Middle frontal gyrus (tissue), 1 donor: ENCODE measurements around the gene TBX3.
A peak's percentile ranks its signal among the peaks of the same experiment; 100 is the strongest.

Experiments
- DNase-seq: peaks from one replicate; pipeline ENCODE4 v3.0.0-alpha.2; 2015; ENCODE audit warnings: low spot score; ENCODE audit errors: extremely low spot score

The TBX3 gene

DNA sequence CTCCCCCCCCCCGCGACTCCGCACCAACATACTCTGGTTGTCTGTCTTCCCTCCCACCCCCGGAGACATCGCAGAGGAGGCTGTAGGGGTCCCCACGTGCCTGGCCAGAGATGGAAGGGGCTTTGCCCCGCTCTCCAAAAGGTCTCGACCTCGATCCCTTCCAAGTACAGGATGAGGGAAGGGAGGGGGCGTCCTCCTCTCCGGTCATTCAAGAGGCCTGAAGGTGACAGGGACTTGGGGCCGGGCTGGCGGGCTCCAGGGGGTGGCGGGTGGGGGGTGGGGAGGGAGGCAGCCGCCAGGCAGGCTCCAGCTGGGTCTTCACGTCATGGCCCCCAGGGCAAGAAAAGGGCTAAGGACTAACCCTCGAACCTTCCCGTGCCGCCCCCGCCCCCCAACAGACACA, 15.1 kb downstream of the TBX3 start:
- DNase-seq = no peak

DNA sequence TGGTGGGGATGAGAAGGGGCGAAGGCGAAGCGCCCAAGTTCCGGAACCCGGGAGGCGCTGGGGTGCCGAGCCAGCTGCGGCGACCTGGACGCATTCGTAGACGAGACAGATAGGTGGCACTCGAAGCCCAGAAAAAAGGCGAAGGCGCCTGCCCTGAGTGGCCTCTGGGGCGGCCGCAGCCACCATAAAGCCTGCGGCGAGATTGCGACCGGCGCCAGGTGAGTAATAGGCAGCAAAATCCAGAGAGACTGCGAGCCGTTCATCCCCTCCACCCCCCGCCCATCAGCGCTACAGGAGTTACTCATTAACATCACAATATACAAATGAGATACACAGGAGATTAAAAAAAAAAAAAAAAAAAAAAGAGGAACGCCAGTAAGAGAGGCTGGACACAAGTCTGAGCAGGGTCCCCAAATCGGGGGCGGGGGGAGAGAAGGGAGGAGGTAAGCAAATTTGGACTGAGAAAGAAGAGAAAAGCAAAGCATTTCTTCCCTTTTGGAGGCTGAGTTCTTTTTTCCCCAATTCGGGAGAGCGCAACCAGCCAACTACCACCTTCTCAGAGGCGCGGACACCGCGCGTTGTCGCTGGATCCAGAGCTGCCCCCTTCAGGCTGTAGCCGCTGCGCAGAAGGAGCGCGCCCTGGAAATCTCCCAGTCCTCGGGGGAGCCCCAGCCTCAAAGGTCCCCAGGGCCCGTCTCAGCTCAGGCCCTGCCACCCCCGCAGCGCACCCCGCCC, 15.7 kb downstream of the TBX3 start:
- peak; percentile 11 for DNase-seq

GRCh38 chr12:114667669-114668150, 16.3 kb downstream of the TBX3 start:
- no peak for DNase-seq

- no peak for DNase-seq
Observed at GRCh38 chr12:114666746-114667668, 17.0 kb downstream of the TBX3 start.

DNA sequence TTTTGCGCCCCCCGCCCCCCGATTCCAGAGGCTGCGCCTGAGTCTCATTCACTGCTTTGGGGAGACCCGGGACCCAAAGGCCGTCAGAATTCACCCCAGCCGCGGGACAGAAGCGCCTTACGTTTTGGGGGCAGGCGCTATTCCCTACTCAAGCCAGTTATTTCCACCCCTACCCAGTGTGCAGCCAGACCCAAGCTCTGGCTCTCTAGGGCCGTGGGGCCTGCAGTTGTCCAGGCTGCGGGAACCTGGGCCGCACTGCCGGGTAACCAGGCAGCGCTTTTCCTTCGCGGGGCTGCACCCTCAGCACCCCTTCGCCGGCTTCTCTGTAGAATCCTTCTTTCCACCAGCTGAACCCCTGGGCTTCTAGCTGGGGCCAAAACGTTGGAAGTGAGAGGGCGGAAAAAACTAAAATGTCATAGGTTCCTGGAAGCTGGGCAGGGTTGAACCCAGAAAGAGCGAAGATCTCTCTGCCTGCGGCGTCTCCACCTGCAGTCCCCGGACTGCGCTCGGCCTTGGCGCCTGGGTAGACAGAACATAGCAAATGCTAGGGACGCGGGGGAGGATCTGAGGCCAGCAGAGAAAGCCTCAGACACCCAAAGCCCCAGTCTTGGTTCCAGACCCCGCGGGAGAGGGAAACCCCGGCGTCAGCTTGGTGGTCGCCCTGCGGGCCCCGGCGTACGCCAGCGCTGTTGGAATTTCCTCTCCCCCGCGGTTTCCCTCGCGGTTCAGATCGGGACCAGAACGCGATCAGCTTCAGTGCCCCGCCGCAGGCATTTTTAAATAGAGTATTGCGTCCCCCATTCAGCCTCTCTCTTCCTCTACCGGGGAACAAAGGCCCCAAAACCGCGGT, 18.3 kb downstream of the TBX3 start:
- no peak for DNase-seq

DNA sequence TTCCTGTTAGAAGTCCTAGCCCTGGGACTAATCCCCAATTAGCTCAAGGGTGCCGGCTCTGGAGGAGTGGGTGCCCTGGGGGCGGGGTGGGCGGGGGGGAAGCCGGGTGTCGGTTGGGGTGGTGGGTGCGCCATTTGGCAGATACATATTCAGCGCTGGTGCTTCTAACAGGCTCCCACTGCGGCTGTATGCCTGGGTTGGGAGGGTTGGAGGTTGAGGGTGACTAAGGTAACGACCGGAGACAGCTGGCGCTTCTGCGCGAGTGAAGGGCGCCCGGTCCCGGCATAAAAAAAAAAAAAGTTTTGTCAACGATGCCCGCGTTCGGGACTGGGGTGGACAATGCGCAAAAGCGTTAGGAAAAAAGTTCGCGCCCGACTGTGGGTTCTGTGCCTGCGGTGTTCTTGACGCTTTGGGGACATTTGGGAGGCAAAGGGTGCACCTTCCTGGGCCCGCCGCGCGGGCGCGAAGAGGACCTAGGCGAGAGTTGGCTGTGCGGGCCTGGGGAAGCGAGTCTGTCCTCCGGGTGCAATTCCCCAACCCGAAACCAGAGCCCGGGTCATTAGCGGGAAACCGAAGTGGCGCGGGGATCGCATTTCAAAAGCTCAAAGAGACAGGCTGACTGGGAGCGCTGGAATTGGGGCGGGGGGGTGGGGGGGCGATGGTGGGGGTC, 19.2 kb downstream of the TBX3 start:
- no peak for DNase-seq

DNA sequence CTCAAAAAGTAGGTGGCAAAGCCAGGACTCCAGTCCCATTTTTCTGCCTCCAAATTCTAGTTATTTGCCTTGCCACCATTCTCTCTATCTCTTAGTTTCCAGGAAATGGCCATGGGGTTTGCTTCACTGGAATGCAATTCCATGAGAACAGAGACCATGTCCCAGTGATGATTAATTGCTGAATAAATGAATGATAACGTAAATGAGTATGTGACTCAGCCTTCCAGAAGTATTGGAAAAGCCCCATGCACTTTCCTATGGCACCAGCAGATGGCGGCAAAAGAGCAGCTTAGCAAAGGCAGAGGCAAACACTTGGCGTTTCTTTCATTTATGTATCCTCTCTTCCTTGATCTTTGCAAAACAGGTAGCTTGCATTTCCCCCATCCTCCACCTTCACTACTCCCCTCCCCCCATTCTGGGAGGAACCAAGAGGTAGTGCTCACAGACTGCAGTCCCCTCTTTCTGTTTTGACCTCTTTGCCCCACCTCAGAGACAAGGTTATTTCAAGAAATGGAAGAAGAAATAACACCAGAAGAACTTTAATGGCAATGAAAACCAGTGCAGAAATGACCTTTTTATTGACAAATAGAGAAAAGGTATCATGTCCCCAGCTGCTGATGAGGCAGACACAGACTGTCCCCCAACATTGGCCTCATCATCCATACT, 21.3 kb downstream of the TBX3 start:
- DNase-seq = peak; percentile 63

DNA sequence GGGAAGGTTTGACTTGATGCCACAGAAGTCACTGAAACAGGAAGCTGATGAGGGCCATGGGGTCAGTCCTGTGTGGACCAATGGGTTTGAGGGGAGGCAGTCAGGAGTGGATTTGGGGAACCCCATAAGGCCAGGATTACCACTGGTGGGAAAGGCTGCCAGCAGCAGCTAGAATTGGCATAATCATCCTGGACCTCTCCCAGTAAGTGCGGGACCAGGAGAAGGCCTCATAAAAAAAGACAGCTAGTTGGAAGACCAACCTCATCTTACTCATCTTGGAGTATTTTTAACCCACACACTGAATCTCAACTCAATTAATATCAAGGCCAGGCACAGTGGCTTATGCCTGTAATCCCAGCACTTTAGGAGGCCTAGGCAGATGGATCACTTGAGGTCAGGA, 22.7 kb downstream of the TBX3 start:
- DNase-seq = no peak

GRCh38 chr12:114659084-114659483, 24.9 kb downstream of the TBX3 start:
- DNase-seq = no peak

GRCh38 chr12:114658002-114658441, 26.0 kb downstream of the TBX3 start:
- DNase-seq = no peak

GRCh38 chr12:114657597-114657920, 26.4 kb downstream of the TBX3 start:
- DNase-seq = no peak

GRCh38 chr12:114656906-114657596, 26.9 kb downstream of the TBX3 start:
- DNase-seq = no peak

DNA sequence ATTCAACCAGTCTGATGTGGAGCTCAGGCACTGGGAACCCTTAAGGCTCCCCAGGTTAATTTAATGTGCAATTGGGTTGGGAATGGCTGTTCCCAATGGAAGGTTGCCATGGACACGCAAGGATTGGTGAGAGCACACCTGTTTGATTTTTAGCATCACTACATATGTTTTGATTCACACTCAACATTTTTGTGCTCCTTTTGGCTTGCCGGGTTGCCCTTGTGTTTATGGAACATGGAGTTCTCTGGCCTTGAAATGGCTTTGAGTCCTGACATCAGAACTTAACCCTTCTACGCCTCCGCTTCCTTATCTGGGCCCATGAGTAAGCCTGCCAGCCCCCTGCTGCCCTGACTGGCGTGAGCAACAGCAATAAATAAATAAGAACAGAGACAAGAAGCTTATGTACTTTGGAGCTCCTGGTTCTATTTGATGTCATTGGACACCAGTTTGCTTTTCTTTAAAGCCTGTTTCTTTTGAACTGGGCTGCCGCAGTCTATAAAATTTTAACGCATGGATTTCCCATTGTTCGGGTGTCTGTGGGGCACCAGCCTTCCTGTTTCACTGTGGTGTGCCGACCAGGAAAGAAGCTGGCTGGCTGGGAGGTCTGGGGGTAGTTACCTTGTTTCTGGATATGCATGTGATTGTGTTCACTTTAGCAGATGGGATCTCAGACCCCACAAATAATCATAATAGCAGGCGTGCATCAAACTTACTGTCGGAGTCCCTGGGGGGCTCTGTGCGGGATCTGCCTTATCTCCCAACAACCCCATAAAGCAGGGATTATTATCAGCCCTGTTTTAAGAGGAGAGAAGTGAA, 27.8 kb downstream of the TBX3 start:
- no peak for DNase-seq

DNA sequence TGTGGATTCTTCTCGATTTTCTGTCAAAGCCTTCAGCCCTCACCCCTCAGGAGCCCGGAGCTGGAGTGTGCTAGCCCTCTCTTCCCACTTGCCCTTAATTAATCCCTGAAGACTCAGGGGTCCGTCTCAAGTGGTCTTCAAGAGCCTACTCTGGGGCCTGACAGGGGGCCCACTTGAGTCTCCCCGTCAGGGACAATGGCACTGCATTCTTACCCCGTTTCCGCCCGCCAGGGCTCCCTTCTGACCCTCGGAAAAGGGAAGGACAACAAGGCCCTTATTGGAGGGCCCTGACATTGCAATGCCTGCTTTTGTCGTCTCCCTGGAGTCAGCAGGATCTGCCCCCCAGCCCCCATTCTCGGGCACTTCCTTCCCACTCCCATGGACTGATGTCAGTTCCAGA, 34.4 kb downstream of the TBX3 start:
- DNase-seq = no peak

DNA sequence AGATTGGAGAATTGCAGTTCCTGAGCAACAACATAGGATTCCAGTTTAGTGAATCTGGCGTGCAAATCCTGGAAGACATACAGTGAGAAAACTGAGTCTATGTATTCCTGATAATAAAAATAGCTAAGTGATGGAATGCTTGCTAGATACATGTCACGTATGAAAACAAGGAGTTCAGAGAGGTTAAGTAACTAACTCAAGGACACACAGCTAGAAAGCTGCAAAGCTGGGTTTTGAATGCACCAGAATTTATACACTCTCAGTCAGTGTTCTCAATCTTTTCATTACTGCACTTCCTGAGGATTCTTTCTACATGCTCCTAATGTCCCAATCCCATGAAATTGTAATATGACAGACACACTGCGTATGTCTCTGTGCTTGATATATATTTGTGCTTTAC, 35.3 kb downstream of the TBX3 start:
- DNase-seq = no peak

GRCh38 chr12:114638790-114639435, 45.1 kb downstream of the TBX3 start:
- DNase-seq = no peak

DNA sequence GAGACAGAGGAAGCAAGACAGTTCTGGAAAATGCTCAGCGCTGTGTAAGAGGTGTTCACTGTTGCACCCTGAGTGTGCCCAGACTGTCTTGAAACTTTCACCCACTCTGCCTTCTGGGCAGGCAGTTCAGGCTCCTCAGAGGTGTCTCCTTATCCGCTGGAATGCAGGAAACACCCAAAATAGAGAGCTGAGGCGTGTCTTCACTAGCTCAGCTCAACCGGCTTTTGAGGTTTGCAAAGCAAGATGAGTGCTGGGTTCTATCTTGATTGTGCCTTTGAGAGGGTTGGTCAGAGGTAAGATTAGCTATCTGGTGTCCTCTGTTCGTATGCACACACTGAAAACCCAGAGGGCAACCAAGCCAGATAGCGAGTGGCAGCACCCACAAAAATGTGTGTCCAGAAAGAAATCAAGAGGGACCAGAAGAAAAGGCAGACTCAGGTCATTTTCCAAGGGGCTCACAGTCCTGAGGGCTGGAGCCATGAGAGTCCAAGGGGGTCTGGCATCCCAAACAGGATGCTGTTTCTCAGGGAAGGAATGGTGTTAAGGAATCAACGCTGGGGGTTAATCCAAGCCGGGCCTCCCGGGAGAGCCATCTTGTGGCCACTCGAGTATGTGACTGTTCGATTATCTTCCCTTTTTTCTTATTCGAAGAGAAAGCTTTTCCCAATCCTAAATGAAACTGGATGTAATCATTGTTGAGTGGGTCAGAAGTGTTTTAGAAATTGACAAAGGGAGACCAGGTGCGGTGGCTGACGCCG, 47.1 kb downstream of the TBX3 start:
- no peak for DNase-seq

DNA sequence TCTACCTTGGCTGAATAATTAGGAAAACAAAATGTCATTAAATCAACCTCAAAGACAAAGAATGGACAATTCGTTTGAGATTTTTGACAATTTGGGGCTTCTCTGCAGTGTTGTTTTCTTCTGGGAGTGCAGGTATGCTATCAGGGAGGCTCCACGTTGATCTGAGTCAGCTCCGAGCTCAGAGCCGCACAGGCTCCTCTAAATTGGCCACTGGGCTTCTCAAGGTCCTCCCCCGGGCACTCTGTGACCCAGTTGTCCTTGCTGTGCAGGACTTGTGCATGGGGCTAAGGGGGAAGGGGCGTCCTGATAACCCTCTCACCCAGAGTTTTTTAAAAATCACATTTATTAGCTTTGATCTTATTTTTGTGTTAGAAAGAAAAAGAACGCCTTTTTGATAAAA, 52.7 kb downstream of the TBX3 start:
- DNase-seq = no peak
